ENCODE measurements around the gene VAMP8. TPM values are rescaled to one million over a fixed set of nuclear protein-coding genes. Genes with fewer than 3 reads are reported as not detected.
"Not testable (repeated sequence)": the region's sequence is repeated elsewhere in the genome, so short reads cannot be mapped to it uniquely, and the experiment has no call there.

The VAMP8 gene
- total and polyA plus RNA-seq, 10 of the 15 experiments (the other 5 are each of a cell fraction or from before 2014, with no cell fraction given): 93.6 to 744 (median 217) TPM

DNA sequence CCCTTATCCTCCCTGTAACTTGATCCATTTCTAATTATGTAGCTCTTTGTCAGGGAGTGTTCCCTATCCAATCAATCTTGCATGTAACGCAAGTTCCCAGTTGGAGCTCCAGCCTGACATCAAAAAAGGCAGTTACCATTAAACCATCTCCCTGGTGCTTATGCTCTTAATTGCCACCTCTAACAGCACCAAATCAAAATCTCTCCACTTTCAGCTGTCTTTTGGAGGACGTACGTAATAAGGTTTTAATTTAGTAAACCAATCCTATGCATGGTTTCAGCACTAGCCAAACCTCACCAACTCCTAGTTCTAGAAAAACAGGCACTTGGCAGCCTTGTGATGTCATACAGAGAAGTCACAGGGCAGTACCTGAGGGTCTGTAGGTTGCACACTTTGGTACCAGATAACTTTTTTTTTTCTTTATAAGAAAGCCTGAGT is 33.1 kb upstream of the VAMP8 start:
- FAIRE-seq; DNase-seq (ENCODE audit: low read depth, low spot score); BruUV-seq (replicated peaks); H3K27ac ChIP-seq (ENCODE audit: control insufficient read depth, insufficient read depth); H3K4me1 ChIP-seq (ENCODE audit: control insufficient read depth, insufficient read depth, low read length); H3K27me3 ChIP-seq (replicated peaks in 1 of 2; ENCODE audit: control insufficient read depth in 2 of 2, insufficient read depth in 2 of 2, low read length in 1 of 2); H3K9ac ChIP-seq (ENCODE audit: control insufficient read depth, insufficient read depth, low read length); ATAC-seq; H2AFZ ChIP-seq (ENCODE audit: control insufficient read depth, low read depth, low read length); H4K20me1 ChIP-seq (ENCODE audit: control insufficient read depth, insufficient read depth); H3K9me3 ChIP-seq (replicated peaks; ENCODE audit: control insufficient read depth, insufficient read depth, low read length); in situ Hi-C loops (cut with MboI); H3K4me3 ChIP-seq; intact Hi-C loops (cut with micrococcal nuclease; ENCODE audit: unreplicated experiment); H3K4me2 ChIP-seq (ENCODE audit: control insufficient read depth, insufficient read depth): not testable (repeated sequence)
- Histone ChIP-seq H3K36me3 (ENCODE audit: control insufficient read depth in 2 of 2, insufficient read depth in 2 of 2, low read length in 1 of 2) (peaks cover 6 to 28% of the 10 kb centered on the region in 2 experiments), H3K79me2 (ENCODE audit: control insufficient read depth, insufficient read depth, low read length) (peaks cover 37% of the 10 kb centered on the region)
- ChIA-PET RAD21 (ENCODE audit: unreplicated experiment) (interaction anchor here (0.6 to 6.2 kb wide), 2 partner anchors 7 to 12 kb away, joined by 3 to 43 read pairs; no protein-coding TSS in a partner anchor), CTCF (interaction anchor here (0.7 to 10.9 kb wide), 4 partner anchors 8 to 125 kb away, joined by 3 to 134 read pairs (median 5); no protein-coding TSS in a partner anchor), SMC1A (ENCODE audit: uncharacterized antibody, unreplicated experiment) (interaction anchor here (1.2 to 8.2 kb wide), 3 partner anchors 7 to 153 kb away, joined by 3 to 86 read pairs (median 7); no protein-coding TSS in a partner anchor), POLR2A (interaction anchor here (1.3 kb wide), 1 partner anchor 125 kb away, joined by 7 read pairs; the partner anchor contains the start of gene SH2D6)
- TF ChIP-seq POLR2A (IDR thresholded peaks at IDR 0.05; ENCODE audit: low read depth, low read length): 0 out of 2 replicates have a peak, but pooled peaks have one; percentile 13
- 86% methylated on average over 3 of the region's 3 CpGs for WGBS (ENCODE audit: insufficient coverage, insufficient replicate concordance, low lambda C conversion rate, missing lambda C conversion rate)

DNA sequence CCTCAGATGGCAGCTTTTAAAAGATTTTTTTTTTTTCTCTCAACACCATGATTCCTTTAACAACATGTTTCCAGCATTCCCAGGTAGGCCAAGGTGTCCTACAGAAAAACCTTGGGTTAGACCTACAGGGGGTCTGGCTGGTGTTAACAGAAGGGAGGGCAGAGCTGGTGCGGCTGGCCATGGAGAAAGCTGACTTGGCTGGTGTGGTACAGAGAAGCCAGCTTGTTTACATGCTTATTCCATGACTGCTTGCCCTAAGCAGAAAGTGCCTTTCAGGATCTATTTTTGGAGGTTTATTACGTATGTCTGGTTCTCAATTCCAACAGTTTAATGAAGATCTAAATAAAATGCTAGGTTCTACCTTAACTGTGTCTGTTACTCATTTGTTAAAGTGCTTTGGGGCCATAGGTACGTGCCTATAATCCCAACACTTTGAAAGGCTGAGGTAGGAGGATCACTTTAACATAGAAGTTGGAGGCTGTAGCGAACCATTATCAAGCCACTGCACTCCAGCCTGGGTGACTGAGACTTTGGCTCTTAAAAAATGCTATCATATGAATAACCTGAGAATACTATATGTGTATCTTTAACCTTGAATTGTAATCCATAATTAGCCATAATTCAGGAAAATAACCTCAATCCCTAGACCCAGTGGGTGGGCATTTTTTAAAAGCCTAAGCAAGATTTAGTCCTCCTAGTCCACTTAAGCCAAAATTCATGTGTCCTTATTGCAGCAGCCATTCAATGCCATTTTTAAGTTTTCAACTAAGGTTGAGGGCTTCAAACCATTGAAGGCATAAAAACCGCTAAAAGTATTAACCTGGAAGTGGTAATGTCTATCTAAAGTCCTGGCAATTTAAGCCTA is 32.2 kb upstream of the VAMP8 start:
- Histone ChIP-seq H3K79me2 (ENCODE audit: control insufficient read depth, insufficient read depth, low read length) (peaks cover 28% of the 10 kb centered on the region), H3K36me3 (ENCODE audit: control insufficient read depth in 2 of 2, insufficient read depth in 2 of 2, low read length in 1 of 2) (peaks cover 6 to 26% of the 10 kb centered on the region in 2 experiments)
- WGBS (ENCODE audit: insufficient coverage, insufficient replicate concordance, low lambda C conversion rate, missing lambda C conversion rate): 60% methylated on average over 4 of the region's 5 CpGs
- H3K4me2 ChIP-seq (ENCODE audit: control insufficient read depth, insufficient read depth); H3K4me1 ChIP-seq (ENCODE audit: control insufficient read depth, insufficient read depth, low read length); DNase-seq (ENCODE audit: low read depth, low spot score); BruUV-seq (replicated peaks); ATAC-seq; H3K9me3 ChIP-seq (replicated peaks; ENCODE audit: control insufficient read depth, insufficient read depth, low read length); H2AFZ ChIP-seq (ENCODE audit: control insufficient read depth, low read depth, low read length); H3K9ac ChIP-seq (ENCODE audit: control insufficient read depth, insufficient read depth, low read length); in situ Hi-C loops (cut with MboI); H3K27me3 ChIP-seq (replicated peaks in 1 of 2; ENCODE audit: control insufficient read depth in 2 of 2, insufficient read depth in 2 of 2, low read length in 1 of 2); intact Hi-C loops (cut with micrococcal nuclease; ENCODE audit: unreplicated experiment); H4K20me1 ChIP-seq (ENCODE audit: control insufficient read depth, insufficient read depth); RAD21 ChIA-PET (ENCODE audit: unreplicated experiment); H3K27ac ChIP-seq (ENCODE audit: control insufficient read depth, insufficient read depth); H3K4me3 ChIP-seq; FAIRE-seq: not testable (repeated sequence)
- TF ChIP-seq POLR2AphosphoS5 (IDR thresholded peaks at IDR 0.05; ENCODE audit: low read length): peak; percentile 32; the same call in 1 of the 2 replicates
- ChIA-PET CTCF (interaction anchor here (0.8 to 10.9 kb wide), 6 partner anchors 8 to 154 kb away, joined by 3 to 134 read pairs (median 8); partner anchors contain the start of gene SH2D6), SMC1A (ENCODE audit: uncharacterized antibody, unreplicated experiment) (interaction anchor here (0.9 to 2.2 kb wide), 4 partner anchors 15 to 175 kb away, joined by 4 to 7 read pairs (median 6); no protein-coding TSS in a partner anchor), POLR2A (interaction anchor here (0.7 to 1.3 kb wide), 4 partner anchors 8 to 217 kb away, joined by 3 to 7 read pairs (median 4); partner anchors contain the start of genes SH2D6 and TGOLN2)

Data from GM12878 (cell line).